NB4 (cell line): Measurements from ENCODE around the gene APAF1.

ENCODE experiments used
- CTCF ChIP-seq: IDR thresholded peaks from one replicate; pipeline ENCODE4 v1.5.1; 2012; ENCODE audit warnings: low read depth, low read length
- MAX ChIP-seq: IDR thresholded peaks from 2 replicates; pipeline ENCODE4 v1.6.1; 2011; ENCODE audit warnings: low read depth, low read length
- POLR2A ChIP-seq: IDR thresholded peaks from 2 replicates; pipeline ENCODE4 v1.6.1; 2011; ENCODE audit warnings: mild to moderate bottlenecking; ENCODE audit not compliant: insufficient read length; ENCODE audit errors: extremely low read depth

GRCh38 chr12:98606359-98606988 lies 38.6 kb upstream of the APAF1 start:
- TF ChIP-seq CTCF: no peak
- no peak for TF ChIP-seq POLR2A
- TF ChIP-seq MAX: no peak
